GM12874 (cell line): ENCODE data around the gene TEAD1.

ENCODE experiments used
- CTCF ChIP-seq: IDR thresholded peaks from 2 replicates; pipeline ENCODE4 v1.5.1; 2011; ENCODE audit warnings: low read depth, mild to moderate bottlenecking, control low read depth, low read length, moderate library complexity; ENCODE audit not compliant: insufficient read depth

TEAD1 gene

GRCh38 chr11:12729941-12730340, 55.7 kb downstream of the TEAD1 start:
- TF ChIP-seq CTCF, result no peak

- no peak for TF ChIP-seq CTCF
Measured at GRCh38 chr11:12731841-12732336, 57.7 kb downstream of the TEAD1 start.

GRCh38 chr11:12733091-12733490, 58.9 kb downstream of the TEAD1 start:
- no peak for TF ChIP-seq CTCF

GRCh38 chr11:12734625-12735024, 60.4 kb downstream of the TEAD1 start:
- no peak for TF ChIP-seq CTCF

- no peak for TF ChIP-seq CTCF
Measured at GRCh38 chr11:12735262-12735661, 61.0 kb downstream of the TEAD1 start.

- TF ChIP-seq CTCF, result no peak
Measured at GRCh38 chr11:12737024-12737423, 62.8 kb downstream of the TEAD1 start.

- no peak for TF ChIP-seq CTCF
Measured at GRCh38 chr11:12741671-12742216, 67.5 kb downstream of the TEAD1 start.

- no peak for TF ChIP-seq CTCF
Measured at GRCh38 chr11:12743834-12744449, 69.7 kb downstream of the TEAD1 start.
